ENCODE results near the gene NME9. TPM values are rescaled to one million over a fixed set of nuclear protein-coding genes. Genes with fewer than 3 reads are reported as not detected.
A peak's percentile ranks its signal among the peaks of the same experiment; 100 is the strongest.
"Not testable (repeated sequence)": the region's sequence is repeated elsewhere in the genome, so short reads cannot be mapped to it uniquely, and the experiment has no call there.

The NME9 gene
- not detected in 2 replicates for total RNA-seq (2014; rRNA removed; shearing (Covaris generic))

GRCh38 chr3:138329127-138329983, at the start of gene NME9:
Gene NME9, minus strand, starts transcription at chr3:138329851. Its CDS starts 516 bp downstream, at chr3:138329335.
- in situ Hi-C loops (cut with HindIII; ENCODE audit: low sequenced_read_pairs): no loop called here
- peak; percentile 97 for DNase-seq (ENCODE audit: low spot score)

- in situ Hi-C loops (cut with HindIII; ENCODE audit: low sequenced_read_pairs): no loop called here
- no peak for DNase-seq (ENCODE audit: low spot score)
These were observed 49.3 kb upstream of the NME9 start for GRCh38 chr3:138378990-138379389.

- DNase-seq (ENCODE audit: low spot score): no peak
- in situ Hi-C loops (cut with HindIII; ENCODE audit: low sequenced_read_pairs): no loop called here
These were observed 48.7 kb upstream of the NME9 start for GRCh38 chr3:138378331-138378730.

- in situ Hi-C loops (cut with HindIII; ENCODE audit: low sequenced_read_pairs): no loop called here
- no peak for DNase-seq (ENCODE audit: low spot score)
These were observed 48.2 kb upstream of the NME9 start for GRCh38 chr3:138377804-138378203.

GRCh38 chr3:138377212-138377611, 47.6 kb upstream of the NME9 start:
- DNase-seq (ENCODE audit: low spot score); in situ Hi-C loops (cut with HindIII; ENCODE audit: low sequenced_read_pairs): not testable (repeated sequence)

GRCh38 chr3:138376663-138377062, 47.0 kb upstream of the NME9 start:
- in situ Hi-C loops (cut with HindIII; ENCODE audit: low sequenced_read_pairs): no loop called here
- DNase-seq (ENCODE audit: low spot score): no peak

- no peak for DNase-seq (ENCODE audit: low spot score)
- in situ Hi-C loops (cut with HindIII; ENCODE audit: low sequenced_read_pairs): no loop called here
These were observed 45.8 kb upstream of the NME9 start for GRCh38 chr3:138375447-138375846.

GRCh38 chr3:138374573-138375134, 45.0 kb upstream of the NME9 start:
- in situ Hi-C loops (cut with HindIII; ENCODE audit: low sequenced_read_pairs): no loop called here
- DNase-seq (ENCODE audit: low spot score): no peak

GRCh38 chr3:138373736-138374094, 44.1 kb upstream of the NME9 start:
- DNase-seq (ENCODE audit: low spot score): no peak
- in situ Hi-C loops (cut with HindIII; ENCODE audit: low sequenced_read_pairs): no loop called here

GRCh38 chr3:138373087-138373735, 43.6 kb upstream of the NME9 start:
- no peak for DNase-seq (ENCODE audit: low spot score)
- in situ Hi-C loops (cut with HindIII; ENCODE audit: low sequenced_read_pairs): no loop called here

- DNase-seq (ENCODE audit: low spot score): no peak
- in situ Hi-C loops (cut with HindIII; ENCODE audit: low sequenced_read_pairs): no loop called here
These were observed 41.7 kb upstream of the NME9 start for GRCh38 chr3:138371070-138371965.

GRCh38 chr3:138370321-138370720, 40.7 kb upstream of the NME9 start:
- no peak for DNase-seq (ENCODE audit: low spot score)
- in situ Hi-C loops (cut with HindIII; ENCODE audit: low sequenced_read_pairs): no loop called here

- no peak for DNase-seq (ENCODE audit: low spot score)
- in situ Hi-C loops (cut with HindIII; ENCODE audit: low sequenced_read_pairs): no loop called here
These were observed 39.7 kb upstream of the NME9 start for GRCh38 chr3:138369151-138369900.

GRCh38 chr3:138367911-138368310, 38.3 kb upstream of the NME9 start:
- DNase-seq (ENCODE audit: low spot score): no peak
- in situ Hi-C loops (cut with HindIII; ENCODE audit: low sequenced_read_pairs): no loop called here

- no peak for DNase-seq (ENCODE audit: low spot score)
- in situ Hi-C loops (cut with HindIII; ENCODE audit: low sequenced_read_pairs): no loop called here
These were observed 37.7 kb upstream of the NME9 start for GRCh38 chr3:138367326-138367850.

- in situ Hi-C loops (cut with HindIII; ENCODE audit: low sequenced_read_pairs): no loop called here
These were observed 36.5 kb upstream of the NME9 start for GRCh38 chr3:138366006-138366759.

GRCh38 chr3:138365253-138365555, 35.6 kb upstream of the NME9 start:
- in situ Hi-C loops (cut with HindIII; ENCODE audit: low sequenced_read_pairs): no loop called here
- DNase-seq (ENCODE audit: low spot score): no peak

More at GRCh38 chr3:138366006-138366759, 36.5 kb upstream of the NME9 start:
- no peak for DNase-seq (ENCODE audit: low spot score)
